ENCODE measurements around the gene TMEM225. TPM values are rescaled to one million over a fixed set of nuclear protein-coding genes. Genes with fewer than 3 reads are reported as not detected.

The TMEM225 gene
- not detected for total RNA-seq

- Histone ChIP-seq H3K27me3 (no peaks in the 10 kb centered on the region), H3K4me1 (no peaks in the 10 kb centered on the region), H3K27ac (no peak within 1 kb of the TSS), H3K4me3 (no peak within 1 kb of the TSS), H3K36me3 (no peaks in the 10 kb centered on the region), H3K9me3 (no peaks in the 10 kb centered on the region)
- intact Hi-C loops (cut with DNase I; ENCODE audit: low total_unique reads), result no loop called here
- no peak for DNase-seq
- TF ChIP-seq POLR2A (IDR thresholded peaks at IDR 0.05) (no peak), CTCF (IDR thresholded peaks at IDR 0.05) (no peak)
Observed at GRCh38 chr11:123885570-123885969, at the start of gene TMEM225. TMEM225 (minus strand) TSS chr11:123885670; CDS start chr11:123885425, 245 bp downstream.

- no peak for DNase-seq
- H3K4me3 ChIP-seq, result no peak overlapping the region
- H3K9me3 ChIP-seq, result no peaks in the 10 kb centered on the region
- H3K36me3 ChIP-seq, result no peaks in the 10 kb centered on the region
- no peaks in the 10 kb centered on the region for H3K4me1 ChIP-seq
- no peak for TF ChIP-seq POLR2A (IDR thresholded peaks at IDR 0.05)
- TF ChIP-seq CTCF (IDR thresholded peaks at IDR 0.05), result no peak
- no peak overlapping the region for H3K27ac ChIP-seq
- H3K27me3 ChIP-seq, result no peaks in the 10 kb centered on the region
- intact Hi-C loops (cut with DNase I; ENCODE audit: low total_unique reads), result no loop called here
Observed at GRCh38 chr11:123924027-123924426, 38.6 kb upstream of the TMEM225 start.

- DNase-seq, result no peak
- no peak overlapping the region for H3K27ac ChIP-seq
- no peaks in the 10 kb centered on the region for H3K4me1 ChIP-seq
- H3K27me3 ChIP-seq, result no peaks in the 10 kb centered on the region
- no peaks in the 10 kb centered on the region for H3K36me3 ChIP-seq
- no peak overlapping the region for H3K4me3 ChIP-seq
- intact Hi-C loops (cut with DNase I; ENCODE audit: low total_unique reads), result no loop called here
- no peak for TF ChIP-seq POLR2A (IDR thresholded peaks at IDR 0.05)
- no peak for TF ChIP-seq CTCF (IDR thresholded peaks at IDR 0.05)
- no peaks in the 10 kb centered on the region for H3K9me3 ChIP-seq
Observed at GRCh38 chr11:123920943-123921342, 35.5 kb upstream of the TMEM225 start.

GRCh38 chr11:123905826-123906225 lies 20.4 kb upstream of the TMEM225 start:
- intact Hi-C loops (cut with DNase I; ENCODE audit: low total_unique reads), result no loop called here
- no peaks in the 10 kb centered on the region for H3K36me3 ChIP-seq
- no peak overlapping the region for H3K4me3 ChIP-seq
- TF ChIP-seq CTCF (IDR thresholded peaks at IDR 0.05) (no peak), POLR2A (IDR thresholded peaks at IDR 0.05) (no peak)
- no peaks in the 10 kb centered on the region for H3K4me1 ChIP-seq
- H3K27me3 ChIP-seq, result no peaks in the 10 kb centered on the region
- no peaks in the 10 kb centered on the region for H3K9me3 ChIP-seq
- no peak for DNase-seq
- no peak overlapping the region for H3K27ac ChIP-seq

GRCh38 chr11:123904932-123905331 lies 19.5 kb upstream of the TMEM225 start:
- H3K27me3 ChIP-seq, result no peaks in the 10 kb centered on the region
- TF ChIP-seq POLR2A (IDR thresholded peaks at IDR 0.05), result no peak
- no peak for TF ChIP-seq CTCF (IDR thresholded peaks at IDR 0.05)
- DNase-seq, result no peak

More at GRCh38 chr11:123904932-123905331, 19.5 kb upstream of the TMEM225 start:
- intact Hi-C loops (cut with DNase I; ENCODE audit: low total_unique reads), result no loop called here
- Histone ChIP-seq H3K9me3 (no peaks in the 10 kb centered on the region), H3K36me3 (no peaks in the 10 kb centered on the region), H3K4me1 (no peaks in the 10 kb centered on the region), H3K27ac (no peak overlapping the region), H3K4me3 (no peak overlapping the region)

Data from uterus (tissue), 4 donors.